Muscle layer of colon (tissue), 2 donors: ENCODE results near the gene TACR1.
"Not testable (repeated sequence)": the region's sequence is repeated elsewhere in the genome, so short reads cannot be mapped to it uniquely, and the experiment has no call there.

Source experiments
- H3K27ac ChIP-seq: one replicate; pipeline ENCODE4 v1.7.0; 2013; ENCODE audit warnings: low read depth, mild to moderate bottlenecking, low read length, moderate library complexity
- H3K27me3 ChIP-seq, 2 donors: one replicate each; pipeline ENCODE4 v1.7.0; 2013; ENCODE audit warnings: low read length in 2 of 2, mild to moderate bottlenecking in 2 of 2; ENCODE audit not compliant: insufficient read depth in 2 of 2, control insufficient read depth in 1 of 2
- H3K36me3 ChIP-seq: one replicate; pipeline ENCODE4 v1.7.0; 2013; ENCODE audit warnings: mild to moderate bottlenecking, low read length; ENCODE audit not compliant: insufficient read depth
- H3K4me1 ChIP-seq: one replicate; pipeline ENCODE4 v1.7.0; 2013; ENCODE audit warnings: mild to moderate bottlenecking, low read length; ENCODE audit not compliant: insufficient read depth
- H3K4me3 ChIP-seq, 2 donors: one replicate each; pipeline ENCODE4 v1.7.0; 2013; ENCODE audit warnings: low read length in 2 of 2, low read depth in 1 of 2, mild to moderate bottlenecking in 1 of 2, moderate library complexity in 1 of 2
- H3K9ac ChIP-seq: one replicate; pipeline ENCODE4 v1.7.0; 2013; ENCODE audit warnings: low read length
- H3K9me3 ChIP-seq: one replicate; pipeline ENCODE4 v1.7.0; 2013; ENCODE audit warnings: mild to moderate bottlenecking, low read length
- donor health status: abdominal sarcoma.
- donor health status: Adenocarcinoma of cecum.

TACR1 gene

DNA sequence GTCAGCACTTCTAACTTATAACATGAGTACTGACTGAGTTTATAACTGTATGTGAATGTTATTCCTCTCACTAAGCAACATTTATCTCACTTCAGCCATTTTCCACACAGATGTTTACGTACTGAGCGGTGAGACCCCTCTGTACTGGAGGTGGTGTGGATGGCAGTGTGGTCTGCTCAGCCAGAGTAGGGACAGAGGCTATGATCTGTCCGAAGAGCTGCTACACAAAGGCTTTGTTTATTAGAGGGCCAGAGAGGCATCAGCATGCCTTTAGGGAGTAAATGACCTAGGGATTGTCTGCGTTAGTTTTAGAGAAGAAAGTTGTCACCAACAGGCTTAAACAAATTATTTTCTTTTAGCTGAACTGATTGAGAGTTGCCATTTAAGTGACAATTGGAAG, 23.2 kb upstream of the TACR1 start:
- Histone ChIP-seq H3K27ac (no peak overlapping the region), H3K4me3 (no peak overlapping the region), H3K27me3 (no peaks in the 10 kb centered on the region), H3K9me3 (no peaks in the 10 kb centered on the region), H3K4me1 (no peaks in the 10 kb centered on the region), H3K9ac (no peak overlapping the region), H3K36me3 (no peaks in the 10 kb centered on the region)

GRCh38 chr2:75221862-75222261, 22.5 kb upstream of the TACR1 start:
- no peaks in the 10 kb centered on the region for H3K36me3 ChIP-seq
- no peak overlapping the region for H3K9ac ChIP-seq
- no peak overlapping the region for H3K4me3 ChIP-seq
- H3K4me1 ChIP-seq, result no peaks in the 10 kb centered on the region
- H3K27ac ChIP-seq, result no peak overlapping the region
- H3K27me3 ChIP-seq, result no peaks in the 10 kb centered on the region
- H3K9me3 ChIP-seq, result no peaks in the 10 kb centered on the region

DNA sequence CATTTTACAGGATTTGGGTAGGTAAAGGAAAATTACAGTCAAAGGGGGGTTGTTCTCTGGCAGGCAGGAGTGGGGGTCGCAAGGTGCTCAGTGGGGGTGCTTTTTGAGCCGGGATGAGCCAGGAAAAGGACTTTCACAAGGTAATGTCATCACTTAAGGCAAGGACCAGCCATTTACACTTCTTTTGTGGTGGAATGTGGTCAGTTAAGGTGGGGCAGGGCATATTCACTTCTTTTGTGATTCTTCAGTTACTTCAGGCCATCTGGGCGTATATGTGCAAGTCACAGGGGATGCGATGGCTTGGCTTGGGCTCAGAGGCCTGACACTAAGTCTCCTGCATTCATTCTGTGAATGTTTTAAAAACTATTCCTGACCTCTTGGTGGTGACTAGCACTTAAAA, 19.9 kb upstream of the TACR1 start:
- H3K9me3 ChIP-seq, result not testable (repeated sequence)

GRCh38 chr2:75211266-75211770, 12.0 kb upstream of the TACR1 start:
- no peak overlapping the region for H3K27ac ChIP-seq
- H3K27me3 ChIP-seq, result no peaks in the 10 kb centered on the region
- no peaks in the 10 kb centered on the region for H3K36me3 ChIP-seq
- H3K9me3 ChIP-seq, result no peaks in the 10 kb centered on the region
- H3K4me1 ChIP-seq, result no peaks in the 10 kb centered on the region
- H3K9ac ChIP-seq, result no peak overlapping the region
- no peak overlapping the region for H3K4me3 ChIP-seq

More for the DNA sequence above, 19.9 kb upstream of the TACR1 start:
- H3K27ac ChIP-seq, H3K27me3 ChIP-seq, H3K4me3 ChIP-seq, H3K4me1 ChIP-seq, H3K9ac ChIP-seq, H3K36me3 ChIP-seq: not testable (repeated sequence)

DNA sequence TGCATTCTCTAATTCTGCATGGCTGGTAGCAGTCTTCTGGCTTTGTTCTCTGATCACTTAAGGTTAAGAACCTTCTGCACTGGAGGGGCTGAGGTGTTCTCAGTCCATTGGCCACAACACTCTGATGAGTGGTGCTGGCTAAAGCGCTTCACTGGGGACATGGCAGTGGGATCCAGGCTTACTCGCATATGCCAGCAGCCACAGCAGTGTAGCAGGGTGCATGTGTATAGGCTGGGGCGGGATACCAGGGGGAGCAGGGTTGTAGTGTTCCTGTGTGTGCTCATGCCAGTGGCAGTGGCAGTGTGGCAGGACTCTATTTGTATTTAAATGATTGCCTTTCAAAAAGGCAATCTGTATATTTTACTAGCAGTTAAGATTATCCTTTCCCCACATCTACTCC, 11.1 kb upstream of the TACR1 start:
- Histone ChIP-seq H3K27me3 (no peaks in the 10 kb centered on the region), H3K4me3 (no peak overlapping the region), H3K4me1 (no peaks in the 10 kb centered on the region), H3K36me3 (no peaks in the 10 kb centered on the region), H3K9ac (no peak overlapping the region), H3K27ac (no peak overlapping the region), H3K9me3 (no peaks in the 10 kb centered on the region)

- no peaks in the 10 kb centered on the region for H3K9me3 ChIP-seq
- no peak overlapping the region for H3K27ac ChIP-seq
- H3K27me3 ChIP-seq, result no peaks in the 10 kb centered on the region
- no peaks in the 10 kb centered on the region for H3K4me1 ChIP-seq
- no peak overlapping the region for H3K9ac ChIP-seq
- H3K36me3 ChIP-seq, result no peaks in the 10 kb centered on the region
- no peak overlapping the region for H3K4me3 ChIP-seq
Measured at GRCh38 chr2:75208738-75209137, 9.4 kb upstream of the TACR1 start.

- no peaks in the 10 kb centered on the region for H3K36me3 ChIP-seq
- H3K9me3 ChIP-seq, result no peaks in the 10 kb centered on the region
- H3K27me3 ChIP-seq, result peaks cover 0 to 5% of the 10 kb centered on the region in 2 donors
- H3K4me1 ChIP-seq, result peaks cover 4% of the 10 kb centered on the region
- no peak overlapping the region for H3K4me3 ChIP-seq
- no peak overlapping the region for H3K27ac ChIP-seq
- H3K9ac ChIP-seq, result no peak overlapping the region
Measured at GRCh38 chr2:75204833-75205232, 5.5 kb upstream of the TACR1 start.

DNA sequence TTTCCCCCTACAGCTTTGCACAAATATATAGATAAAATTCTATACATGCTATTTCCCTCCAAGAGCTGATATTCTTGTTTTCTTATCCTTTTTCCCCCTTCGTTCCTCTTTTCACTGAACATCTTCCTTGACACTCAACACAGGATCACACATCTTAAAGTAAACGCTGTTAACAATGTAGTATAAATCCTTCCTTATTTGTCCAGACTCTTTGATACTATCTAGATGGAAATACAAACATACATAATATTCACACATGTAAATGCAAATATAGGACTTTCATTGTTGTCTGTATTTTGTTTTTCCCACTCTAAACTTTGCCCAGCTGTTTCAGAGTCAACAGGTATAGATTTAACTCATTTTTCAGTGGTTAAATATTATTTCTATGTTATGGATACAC, 3.0 kb upstream of the TACR1 start:
- Histone ChIP-seq H3K27me3 (peaks cover 0 to 5% of the 10 kb centered on the region in 2 donors), H3K27ac (no peak overlapping the region), H3K9me3 (no peaks in the 10 kb centered on the region), H3K4me1 (peaks cover 13% of the 10 kb centered on the region), H3K9ac (no peak overlapping the region), H3K4me3 (no peak overlapping the region), H3K36me3 (no peaks in the 10 kb centered on the region)

DNA sequence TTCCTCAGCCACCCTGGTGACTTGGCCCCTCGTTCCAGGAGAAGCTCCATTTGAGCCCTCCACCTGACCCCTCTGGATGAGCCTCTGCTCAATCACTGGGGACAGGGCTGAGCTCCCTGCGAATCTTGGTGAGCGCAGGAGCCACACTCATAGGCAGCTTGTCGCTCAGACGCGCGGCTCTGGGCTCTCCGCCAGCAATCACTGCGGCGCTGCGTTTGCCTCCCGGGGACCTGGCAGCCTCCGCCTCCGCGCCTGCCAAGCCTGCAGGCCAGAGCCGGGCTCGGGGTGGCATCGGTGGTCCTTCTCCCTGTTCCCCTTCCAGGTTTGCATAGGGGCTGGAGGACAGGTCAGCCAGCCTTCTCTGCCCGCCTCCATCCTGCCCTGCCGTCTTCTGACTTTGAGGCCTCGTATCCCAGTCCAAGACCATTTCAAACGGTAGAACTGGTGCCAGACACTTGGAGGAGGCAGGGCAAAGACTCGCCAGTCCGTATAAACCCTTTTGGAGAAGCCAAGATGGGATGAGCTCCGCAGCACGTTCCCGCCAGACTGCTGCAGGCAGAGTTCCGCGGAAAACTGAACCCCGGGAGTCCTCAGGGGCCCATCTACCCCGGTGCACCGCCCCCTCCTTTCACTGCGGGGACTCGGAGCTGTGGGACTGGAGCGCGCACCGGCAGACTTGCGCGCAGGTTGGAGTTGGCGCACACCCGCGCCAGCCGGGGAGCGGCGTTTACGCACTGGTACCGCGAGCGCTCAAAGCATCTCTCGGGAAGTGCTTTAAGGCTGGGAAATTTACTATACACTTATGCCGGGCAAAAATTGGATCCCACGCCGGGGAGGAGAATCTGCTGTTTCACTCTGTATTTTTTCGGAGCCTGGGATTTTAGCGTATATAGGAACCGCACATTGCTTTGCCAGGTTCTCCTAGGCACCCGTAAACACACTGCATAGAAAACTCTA, 1.1 kb upstream of the TACR1 start:
- peak overlapping the region; percentile 29 to 82 for H3K4me3 ChIP-seq
- no peaks in the 10 kb centered on the region for H3K9me3 ChIP-seq
- peak overlapping the region; percentile 23 for H3K9ac ChIP-seq
- H3K4me1 ChIP-seq, result peaks cover 13% of the 10 kb centered on the region
- peak overlapping the region; percentile 1 for H3K27ac ChIP-seq
- no peaks in the 10 kb centered on the region for H3K36me3 ChIP-seq
- peaks cover 0 to 5% of the 10 kb centered on the region in 2 donors for H3K27me3 ChIP-seq

DNA sequence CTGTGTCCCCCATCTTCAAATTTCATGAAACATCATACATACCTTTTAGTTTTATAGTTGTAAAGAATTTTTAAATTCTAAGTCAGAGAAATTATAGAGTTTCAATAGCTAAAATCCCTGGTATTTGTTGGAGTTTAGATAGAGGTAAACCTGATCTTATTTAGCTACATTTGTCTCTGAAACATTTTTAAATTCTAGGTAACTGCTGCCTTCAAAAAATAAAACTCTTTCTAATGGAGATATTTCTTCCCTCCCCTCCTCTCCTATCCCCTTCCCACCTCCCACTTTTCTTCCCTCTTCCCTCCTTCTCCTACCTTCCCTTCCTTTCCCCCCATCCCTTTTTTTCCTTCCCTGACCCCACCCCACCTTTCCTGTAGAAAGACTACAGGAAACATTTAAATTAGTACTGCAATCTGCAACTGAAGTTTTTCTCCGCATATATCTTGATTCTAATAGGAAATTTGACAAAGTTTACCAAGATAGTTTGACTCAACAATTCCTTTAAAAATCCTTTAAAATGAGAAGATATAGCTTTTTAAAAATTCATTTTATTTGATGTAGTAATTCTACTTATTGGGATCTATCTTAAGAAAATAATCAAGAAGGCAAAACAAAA, 4.1 kb downstream of the TACR1 start:
- Histone ChIP-seq H3K36me3 (no peaks in the 10 kb centered on the region), H3K27ac (no peak overlapping the region), H3K4me1 (peaks cover 13% of the 10 kb centered on the region), H3K9ac (no peak overlapping the region), H3K27me3 (peaks cover 0 to 3% of the 10 kb centered on the region in 2 donors), H3K4me3 (no peak overlapping the region), H3K9me3 (no peaks in the 10 kb centered on the region)

GRCh38 chr2:75194184-75194868, 5.0 kb downstream of the TACR1 start:
- Histone ChIP-seq H3K9ac (no peak overlapping the region), H3K9me3 (no peaks in the 10 kb centered on the region), H3K27ac (no peak overlapping the region), H3K4me3 (no peak overlapping the region), H3K27me3 (no peaks in the 10 kb centered on the region), H3K4me1 (peaks cover 10% of the 10 kb centered on the region), H3K36me3 (no peaks in the 10 kb centered on the region)
